Endothelial cell of umbilical vein (primary cell): Measurements from ENCODE around the gene KCP. TPM values are rescaled to one million over a fixed set of nuclear protein-coding genes. Genes with fewer than 3 reads are reported as not detected.

Experiments
- BruUV-seq: library from RNA; stranded (reverse); fragments of 400-500 nt; replicated peaks from 2 replicates; lab custom pipeline; 2021; lab: Mats Ljungman, UMichigan
- CTCF ChIA-PET: fragments of 300-600, 350-600 bp; sonication (Branson Sonifier 250); formaldehyde crosslinking; loops from one replicate; lab custom pipeline; 2021; ENCODE audit warnings: antibody characterized with exemption, inconsistent platforms; lab: Charles Lee
- POLR2A ChIA-PET: fragments of 300-600, 350-600 bp; sonication (Branson Sonifier 250); formaldehyde crosslinking; loops from one replicate; lab custom pipeline; 2021; ENCODE audit warnings: antibody characterized with exemption, inconsistent platforms; lab: Charles Lee
- DNase-seq: peaks from one replicate; pipeline ENCODE4 v3.0.0-alpha.2; 2011; ENCODE audit warnings: low read depth, low spot score
- FAIRE-seq: peaks from 2 replicates; lab custom pipeline; 2011; peaks lifted over from hg19 to GRCh38; lab: Jason Lieb, UNC
- H2AFZ ChIP-seq: 2 replicates; pipeline ENCODE4 v1.6.0; 2012; ENCODE audit warnings: low read depth, low read length, control low read depth, inconsistent platforms
- H3K27ac ChIP-seq: 2 replicates; pipeline ENCODE4 v1.5.1; 2011; ENCODE audit warnings: low read depth, mild to moderate bottlenecking, control low read depth, low read length, moderate library complexity; ENCODE audit not compliant: insufficient read depth
- H3K27me3 ChIP-seq, 2 experiments: 2 replicates each; pipeline versions ENCODE4 v1.6.0 to v1.6.1; 2011; ENCODE audit warnings: low read length in 2 of 2, mixed read lengths in 1 of 2; ENCODE audit not compliant: control insufficient read depth in 2 of 2, insufficient read depth in 2 of 2
- H3K36me3 ChIP-seq, 2 experiments: 2 replicates in 1 of 2; 3 replicates in 1 of 2; pipeline ENCODE4 v1.5.1; 2011; ENCODE audit warnings: low read length in 2 of 2, mild to moderate bottlenecking in 1 of 2, moderate library complexity in 1 of 2; ENCODE audit not compliant: control insufficient read depth in 2 of 2, insufficient read depth in 2 of 2; ENCODE audit errors: extremely low read depth in 1 of 2
- H3K4me1 ChIP-seq: 3 replicates; pipeline ENCODE4 v1.5.1; 2011; ENCODE audit warnings: mild to moderate bottlenecking, low read length; ENCODE audit not compliant: control insufficient read depth, insufficient read depth; ENCODE audit errors: extremely low read depth
- H3K4me2 ChIP-seq: 2 replicates; pipeline ENCODE4 v1.6.1; 2011; ENCODE audit warnings: low read length, control low read depth, mixed read lengths; ENCODE audit not compliant: insufficient read depth
- H3K4me3 ChIP-seq, 3 experiments: fragments of 200-600 bp in 1 of 3; sonication (generic), shearing (Covaris generic) in 1 of 3; replicated peaks in 1 of 3; 2 replicates each; pipeline ENCODE4 v1.5.1; 2011 to 2016; ENCODE audit warnings: control low read depth in 3 of 3, low read length in 3 of 3, mild to moderate bottlenecking in 2 of 3, inconsistent platforms in 1 of 3, low read depth in 1 of 3, moderate library complexity in 1 of 3; ENCODE audit not compliant: insufficient read depth in 1 of 3
- H3K79me2 ChIP-seq: 2 replicates; pipeline ENCODE4 v1.6.0; 2012; ENCODE audit warnings: low read length, inconsistent platforms; ENCODE audit not compliant: control insufficient read depth, insufficient read depth
- H3K9ac ChIP-seq: replicated peaks from 2 replicates; pipeline ENCODE3; 2011; ENCODE audit warnings: low read length, control low read depth; ENCODE audit not compliant: insufficient read depth; ENCODE audit errors: extremely low read depth
- H3K9me1 ChIP-seq: replicated peaks from 3 replicates; pipeline ENCODE4 v1.6.0; 2011; ENCODE audit warnings: mild to moderate bottlenecking, low read length; ENCODE audit not compliant: control insufficient read depth, insufficient read depth; ENCODE audit errors: extremely low read depth
- H3K9me3 ChIP-seq: replicated peaks from 2 replicates; pipeline ENCODE4 v1.5.1; 2012; ENCODE audit warnings: low read length, inconsistent platforms; ENCODE audit not compliant: control insufficient read depth, insufficient read depth
- H4K20me1 ChIP-seq: replicated peaks from 2 replicates; pipeline ENCODE3; 2011; ENCODE audit warnings: mild to moderate bottlenecking, low read length; ENCODE audit not compliant: control insufficient read depth, insufficient read depth; ENCODE audit errors: extremely low read depth
- GATA2 ChIP-seq: IDR thresholded peaks from 2 replicates; pipeline ENCODE4 v1.7.0; 2011; ENCODE audit warnings: low read depth, mild to moderate bottlenecking, moderate library complexity, mixed read lengths, low read length; ENCODE audit not compliant: insufficient read length, insufficient read depth
- dilution Hi-C: fragments of 300-500 bp; cut with MboI; formaldehyde crosslinking; loops from one replicate; pipeline ENCODE4 v1.15.0; 2019; ENCODE audit warnings: low sequenced_read_pairs; ENCODE audit not compliant: extremely low pct_ligation_motif_present
- intact Hi-C: fragments of 100-400 bp; cut with micrococcal nuclease; formaldehyde crosslinking; loops from one replicate; pipeline ENCODE4 v1.10.0; 2022
- polyA plus RNA-seq, 4 experiments: library from polyadenylated mRNA; depleted of rRNA in 3 of 4; stranded (reverse) in 3 of 4; unstranded in 1 of 4; fragments of >200 nt; gene quantifications; 2 replicates each; pipeline versions ENCODE4 v1.2.1 to v1.2.3, GENCODE V29; 2011 to 2012; ENCODE audit warnings: missing spikeins in 1 of 4
- total RNA-seq: library from RNA; stranded (reverse); gene quantifications from 2 replicates; pipeline ENCODE4 v1.2.3, GENCODE V29; 2021
- TF ChIP-seq, protein P1 (sequence below), 2 donors: IDR thresholded peaks; 1 replicate in 1 of 2; 2 replicates in 1 of 2; pipeline ENCODE4 v1.5.1; 2011; ENCODE audit warnings: low read length in 2 of 2, mild to moderate bottlenecking in 2 of 2, moderate library complexity in 2 of 2, control low read depth in 1 of 2, inconsistent platforms in 1 of 2, low read depth in 1 of 2; ENCODE audit not compliant: insufficient read depth in 1 of 2; ENCODE audit errors: extremely low read depth in 1 of 2

The KCP gene
- total and polyA plus RNA-seq, 2 donors (not counting 3 experiments of a cell fraction or from before 2014, with no cell fraction given), result not detected

DNA sequence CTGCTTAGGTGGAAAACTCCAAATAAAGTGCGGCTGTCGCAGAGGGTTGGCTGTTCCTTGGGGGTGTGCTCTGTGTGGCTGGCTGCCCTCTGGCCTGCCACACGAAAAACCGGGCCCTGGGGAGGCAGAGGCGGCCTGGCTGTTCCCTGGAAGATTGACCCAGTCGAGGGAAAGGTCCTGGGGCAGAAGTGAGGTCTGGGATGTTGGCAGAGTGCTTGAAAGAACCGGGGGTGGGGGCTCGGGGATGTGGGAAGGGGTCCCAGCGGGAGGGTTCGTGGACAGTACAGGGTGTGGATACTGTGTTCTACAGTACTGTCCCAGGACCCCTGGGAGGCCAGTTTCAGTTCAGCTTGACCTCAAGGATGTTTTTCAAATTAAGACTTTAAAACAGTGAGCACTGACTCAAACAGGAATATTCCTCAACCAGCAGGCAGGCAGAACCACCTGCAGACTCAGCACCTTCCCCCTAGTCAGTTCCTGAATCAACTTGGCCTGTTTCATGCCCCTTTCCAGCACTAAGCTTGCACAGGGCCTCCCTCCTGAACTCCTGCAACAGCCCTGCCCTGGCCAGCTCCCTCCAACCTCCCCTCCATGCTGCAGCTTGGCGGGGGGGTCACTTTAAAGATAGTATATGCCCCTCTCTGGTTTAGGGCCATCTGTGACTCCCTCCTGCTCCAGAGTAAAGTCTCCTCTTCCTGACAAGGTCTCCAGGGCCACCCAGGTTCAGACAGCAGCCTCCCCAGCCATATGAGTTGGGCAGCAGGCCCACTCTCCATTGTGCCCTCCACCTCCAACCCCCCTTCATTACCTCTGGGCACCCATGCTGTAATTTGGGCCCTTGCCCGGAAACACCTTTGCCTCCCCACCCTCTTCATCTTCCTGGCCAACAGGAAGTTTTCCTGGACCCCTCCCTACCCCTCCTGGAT, 51.0 kb downstream of the KCP start:
- no peak overlapping the region for H3K4me3 ChIP-seq
- peaks cover 0 to 25% of the 10 kb centered on the region in 2 experiments for H3K36me3 ChIP-seq
- no peaks in the 10 kb centered on the region for H4K20me1 ChIP-seq
- FAIRE-seq (no peak), DNase-seq (no peak)
- peaks cover 9% of the 10 kb centered on the region for H3K4me1 ChIP-seq
- dilution Hi-C loops, result no loop called here
- H3K9ac ChIP-seq, result no peak overlapping the region
- no peak for TF ChIP-seq GATA2
- TF ChIP-seq, protein P1, sequence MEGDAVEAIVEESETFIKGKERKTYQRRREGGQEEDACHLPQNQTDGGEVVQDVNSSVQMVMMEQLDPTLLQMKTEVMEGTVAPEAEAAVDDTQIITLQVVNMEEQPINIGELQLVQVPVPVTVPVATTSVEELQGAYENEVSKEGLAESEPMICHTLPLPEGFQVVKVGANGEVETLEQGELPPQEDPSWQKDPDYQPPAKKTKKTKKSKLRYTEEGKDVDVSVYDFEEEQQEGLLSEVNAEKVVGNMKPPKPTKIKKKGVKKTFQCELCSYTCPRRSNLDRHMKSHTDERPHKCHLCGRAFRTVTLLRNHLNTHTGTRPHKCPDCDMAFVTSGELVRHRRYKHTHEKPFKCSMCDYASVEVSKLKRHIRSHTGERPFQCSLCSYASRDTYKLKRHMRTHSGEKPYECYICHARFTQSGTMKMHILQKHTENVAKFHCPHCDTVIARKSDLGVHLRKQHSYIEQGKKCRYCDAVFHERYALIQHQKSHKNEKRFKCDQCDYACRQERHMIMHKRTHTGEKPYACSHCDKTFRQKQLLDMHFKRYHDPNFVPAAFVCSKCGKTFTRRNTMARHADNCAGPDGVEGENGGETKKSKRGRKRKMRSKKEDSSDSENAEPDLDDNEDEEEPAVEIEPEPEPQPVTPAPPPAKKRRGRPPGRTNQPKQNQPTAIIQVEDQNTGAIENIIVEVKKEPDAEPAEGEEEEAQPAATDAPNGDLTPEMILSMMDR (IDR thresholded peaks at IDR 0.05; ENCODE audit: extremely low read depth in 1 of 2, insufficient read depth in 1 of 2, low read depth in 1 of 2, low read length in 2 of 2), result no peak
- CTCF ChIA-PET, result interaction anchor here (0.6 to 1.5 kb wide), 8 partner anchors 9 to 231 kb away, joined by 3 to 18 read pairs (median 3); no protein-coding TSS in a partner anchor
- no peaks in the 10 kb centered on the region for H3K9me3 ChIP-seq
- H2AFZ ChIP-seq, result no peak overlapping the region
- H3K27me3 ChIP-seq, result no peaks in the 10 kb centered on the region
- intact Hi-C loops, result no loop called here
- BruUV-seq, result no TSS peak
- POLR2A ChIA-PET, result interaction anchor here (1.0 kb wide), 1 partner anchor 9 kb away, joined by 3 read pairs; no protein-coding TSS in a partner anchor
- no peaks in the 10 kb centered on the region for H3K9me1 ChIP-seq
- no peak overlapping the region for H3K4me2 ChIP-seq
- H3K27ac ChIP-seq, result no peak overlapping the region
- peaks cover 10% of the 10 kb centered on the region for H3K79me2 ChIP-seq
